Choroid plexus epithelial cell (primary cell): ENCODE results near the gene OPCML.

ENCODE experiments used
- DNase-seq: peaks from one replicate; pipeline ENCODE4 v3.0.0-alpha.2; 2010; ENCODE audit warnings: low read depth
- H3K4me3 ChIP-seq: 2 replicates; pipeline ENCODE4 v1.5.1; 2011; ENCODE audit warnings: low read depth, mild to moderate bottlenecking, control low read depth, low read length, moderate library complexity
- TF ChIP-seq, protein P1 (sequence below): conservative IDR thresholded peaks from 2 replicates; pipeline ENCODE4 v1.5.1; 2011; ENCODE audit warnings: low read depth, mild to moderate bottlenecking, control low read depth, inconsistent platforms, low read length, moderate library complexity

OPCML gene

DNA sequence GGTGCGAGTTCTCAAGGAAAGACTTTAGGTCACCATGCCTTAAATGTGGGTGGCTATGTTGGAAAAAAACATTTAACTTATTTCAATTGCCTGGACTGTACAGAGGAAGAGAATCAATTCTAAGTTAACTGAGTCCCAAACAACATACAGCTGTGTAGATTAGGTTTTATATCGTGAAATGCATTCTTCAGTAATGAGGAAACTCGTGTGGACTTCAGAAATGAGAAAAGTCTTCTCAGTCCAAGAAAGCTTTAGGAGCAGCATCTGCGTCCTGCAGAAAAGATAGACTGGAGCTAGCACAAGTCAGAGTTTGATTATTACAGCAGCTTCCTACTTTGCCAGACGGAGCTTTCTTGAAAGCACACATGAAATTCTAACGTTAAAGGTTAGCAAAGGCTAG, 673.0 kb downstream of the OPCML start:
- DNase-seq: no peak
- TF ChIP-seq, protein P1, sequence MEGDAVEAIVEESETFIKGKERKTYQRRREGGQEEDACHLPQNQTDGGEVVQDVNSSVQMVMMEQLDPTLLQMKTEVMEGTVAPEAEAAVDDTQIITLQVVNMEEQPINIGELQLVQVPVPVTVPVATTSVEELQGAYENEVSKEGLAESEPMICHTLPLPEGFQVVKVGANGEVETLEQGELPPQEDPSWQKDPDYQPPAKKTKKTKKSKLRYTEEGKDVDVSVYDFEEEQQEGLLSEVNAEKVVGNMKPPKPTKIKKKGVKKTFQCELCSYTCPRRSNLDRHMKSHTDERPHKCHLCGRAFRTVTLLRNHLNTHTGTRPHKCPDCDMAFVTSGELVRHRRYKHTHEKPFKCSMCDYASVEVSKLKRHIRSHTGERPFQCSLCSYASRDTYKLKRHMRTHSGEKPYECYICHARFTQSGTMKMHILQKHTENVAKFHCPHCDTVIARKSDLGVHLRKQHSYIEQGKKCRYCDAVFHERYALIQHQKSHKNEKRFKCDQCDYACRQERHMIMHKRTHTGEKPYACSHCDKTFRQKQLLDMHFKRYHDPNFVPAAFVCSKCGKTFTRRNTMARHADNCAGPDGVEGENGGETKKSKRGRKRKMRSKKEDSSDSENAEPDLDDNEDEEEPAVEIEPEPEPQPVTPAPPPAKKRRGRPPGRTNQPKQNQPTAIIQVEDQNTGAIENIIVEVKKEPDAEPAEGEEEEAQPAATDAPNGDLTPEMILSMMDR: no peak
- no peak overlapping the region for H3K4me3 ChIP-seq

DNA sequence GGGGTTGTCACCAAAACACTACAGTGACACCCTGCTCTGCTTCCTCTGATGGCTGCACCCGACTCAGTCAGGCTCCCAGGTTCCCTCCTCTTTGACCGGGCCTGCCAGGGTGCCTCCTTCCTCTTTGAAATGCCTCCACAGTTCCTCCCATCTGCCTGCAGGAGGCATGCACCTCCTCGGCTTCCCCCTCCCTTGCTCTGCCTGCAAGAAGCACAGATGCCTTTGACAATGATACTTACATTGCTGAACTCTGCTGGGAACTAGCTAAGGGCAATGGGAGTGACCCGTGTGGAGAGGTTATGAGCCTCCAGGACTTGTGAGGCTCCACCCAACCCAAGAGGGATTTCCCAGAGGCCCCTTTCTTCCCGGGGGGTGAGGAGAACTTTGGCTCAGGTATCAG, 674.1 kb downstream of the OPCML start:
- TF ChIP-seq, protein P1: peak; percentile 69
- no peak overlapping the region for H3K4me3 ChIP-seq
- DNase-seq: peak; percentile 67

DNA sequence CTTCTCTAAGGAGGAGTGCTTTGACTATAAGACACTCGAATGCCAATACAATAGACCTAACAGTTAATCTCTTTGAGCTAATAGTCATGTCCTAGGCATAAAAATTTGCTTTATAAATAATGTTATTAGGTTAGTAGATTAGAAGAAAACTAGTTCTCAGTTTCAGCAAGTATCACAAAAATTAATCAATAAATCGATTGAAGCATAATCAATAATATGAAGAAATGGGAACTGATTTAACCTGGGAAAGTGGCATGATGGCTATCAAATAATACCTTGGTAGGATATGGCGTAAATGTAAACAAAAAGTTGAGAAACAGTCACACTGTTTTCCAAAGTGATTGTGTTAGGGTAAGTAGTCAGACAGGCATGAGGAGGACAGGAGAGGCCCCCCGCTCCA, 676.3 kb downstream of the OPCML start:
- TF ChIP-seq, protein P1: no peak
- no peak for DNase-seq

DNA sequence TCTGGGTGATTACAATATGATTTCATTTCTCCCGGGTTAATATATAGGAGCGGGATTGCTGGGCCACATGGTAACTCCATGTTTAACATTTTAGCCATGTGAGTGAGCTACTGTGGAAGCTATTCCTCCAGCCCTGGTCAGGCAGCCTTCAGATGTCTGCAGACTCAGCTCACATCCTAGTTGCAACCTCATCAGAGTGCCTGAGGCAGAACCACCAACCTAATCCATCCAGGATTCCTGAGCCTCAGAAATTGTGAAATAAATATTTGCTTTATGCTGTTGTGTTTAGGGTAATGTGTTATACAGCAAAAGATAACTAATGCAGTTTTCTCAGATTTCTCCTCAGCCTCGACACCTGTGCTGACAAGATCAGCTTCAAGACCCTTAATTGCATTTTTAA, 676.8 kb downstream of the OPCML start:
- TF ChIP-seq, protein P1: no peak
- no peak overlapping the region for H3K4me3 ChIP-seq
- DNase-seq: no peak

More for the DNA sequence above, 676.3 kb downstream of the OPCML start:
- H3K4me3 ChIP-seq: no peak overlapping the region

DNA sequence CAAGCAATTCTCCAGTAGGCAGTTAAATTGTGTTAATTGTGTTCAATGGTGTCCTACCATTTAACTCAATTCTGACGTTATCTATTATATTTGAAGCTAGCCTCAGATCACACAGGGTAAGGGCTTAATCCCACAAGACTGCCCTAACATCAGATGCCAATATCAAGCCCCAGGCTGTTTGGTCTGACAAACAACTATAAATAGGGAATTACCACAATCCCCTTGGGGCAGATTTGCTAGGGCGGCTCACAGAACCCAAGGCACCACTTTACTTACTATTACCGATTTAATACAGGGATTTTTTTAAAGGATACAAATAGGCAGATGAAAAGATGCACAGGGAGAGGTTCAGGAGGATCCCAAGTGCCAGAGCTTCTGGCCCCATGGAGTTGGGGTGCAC, 678.4 kb downstream of the OPCML start:
- no peak overlapping the region for H3K4me3 ChIP-seq
- DNase-seq: no peak
- TF ChIP-seq, protein P1: no peak

DNA sequence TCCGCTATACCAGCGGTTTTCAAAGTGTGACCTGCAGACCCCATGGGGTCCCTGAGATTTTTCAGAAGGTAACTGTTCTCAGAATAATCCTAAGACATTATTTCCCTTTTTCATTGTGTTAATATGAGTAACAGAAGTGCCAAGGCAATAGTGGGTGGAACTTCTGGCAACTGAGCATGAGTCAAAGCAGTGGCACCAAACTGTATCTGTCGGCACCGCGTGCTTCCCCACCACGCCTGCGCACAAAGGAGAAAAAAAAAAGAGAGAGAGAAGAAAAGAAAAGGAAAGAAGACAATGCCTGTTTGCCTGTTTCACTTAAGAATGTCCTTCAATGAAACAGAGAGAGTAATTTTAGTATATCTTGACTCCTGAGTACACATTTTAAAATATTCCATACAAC, 679.9 kb downstream of the OPCML start:
- H3K4me3 ChIP-seq: no peak overlapping the region
- DNase-seq: no peak
- TF ChIP-seq, protein P1: no peak

DNA sequence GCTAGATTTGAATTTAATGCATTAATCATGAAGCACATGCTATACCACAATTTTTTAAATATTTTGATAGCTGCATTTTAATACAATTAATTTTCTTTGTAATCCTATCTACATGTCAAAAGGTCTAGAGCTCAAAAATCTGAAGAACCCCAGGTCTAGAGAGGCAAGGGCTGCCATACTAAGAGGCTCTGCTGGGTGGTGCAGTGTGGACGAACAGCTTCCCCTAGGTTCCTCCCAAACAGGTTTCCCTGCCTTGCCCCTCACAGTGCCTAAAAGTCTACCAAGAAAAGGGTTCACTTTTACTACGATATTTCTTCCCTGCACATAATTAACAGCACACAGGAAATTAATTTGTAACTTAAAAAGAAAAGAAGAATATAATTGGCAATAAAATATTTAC, 681.1 kb downstream of the OPCML start:
- TF ChIP-seq, protein P1: no peak
- DNase-seq: no peak
- no peak overlapping the region for H3K4me3 ChIP-seq
